ENCODE measurements around the gene SLC26A3. TPM values are rescaled to one million over a fixed set of nuclear protein-coding genes. Genes with fewer than 3 reads are reported as not detected.

The SLC26A3 gene
- total RNA-seq, 1 experiment from 2014 or later, result not detected

- Mint-ChIP-seq H3K27ac (ENCODE audit: low read depth, unreplicated experiment) (no peak overlapping the region), H3K4me3 (ENCODE audit: unreplicated experiment) (no peak overlapping the region), H3K4me1 (ENCODE audit: insufficient read depth, unreplicated experiment) (peaks cover 10% of the 10 kb centered on the region), H3K27me3 (ENCODE audit: insufficient read depth, unreplicated experiment) (peaks cover 29% of the 10 kb centered on the region), H3K36me3 (ENCODE audit: insufficient read depth, unreplicated experiment) (no peaks in the 10 kb centered on the region), H3K9me3 (ENCODE audit: unreplicated experiment) (peaks cover 9% of the 10 kb centered on the region)
- intact Hi-C loops (cut with micrococcal nuclease), result no loop called here
- no TSS peak for BruUV-seq (replicated peaks)
- TF ChIP-seq CTCF (IDR thresholded peaks at IDR 0.05; ENCODE audit: unreplicated experiment), result no peak
- ChIA-PET CTCF (interaction anchor here (0.5 to 1.3 kb wide), 3 partner anchors 9 to 1374 kb away, joined by 3 to 4 read pairs (median 3); no protein-coding TSS in a partner anchor), POLR2A (interaction anchor here (1.0 kb wide), 1 partner anchor 10 kb away, joined by 3 read pairs; no protein-coding TSS in a partner anchor)
- peak; percentile 6 for DNase-seq (ENCODE audit: unreplicated experiment)
Measured at GRCh38 chr7:107836237-107837144, 33.5 kb upstream of the SLC26A3 start.

GRCh38 chr7:107834401-107834800 lies 31.4 kb upstream of the SLC26A3 start:
- peaks cover 41% of the 10 kb centered on the region for H3K27me3 Mint-ChIP-seq (ENCODE audit: insufficient read depth, unreplicated experiment)

GRCh38 chr7:107833684-107834106 lies 30.7 kb upstream of the SLC26A3 start:
- TF ChIP-seq CTCF (IDR thresholded peaks at IDR 0.05; ENCODE audit: unreplicated experiment), result no peak
- no peak for DNase-seq (ENCODE audit: unreplicated experiment)
- ChIA-PET CTCF (interaction anchor here (1.3 kb wide), 1 partner anchor 90 kb away, joined by 4 read pairs; the partner anchor contains the start of gene CBLL1), POLR2A (interaction anchor here (1.4 kb wide), 1 partner anchor 90 kb away, joined by 3 read pairs; the partner anchor contains the start of gene CBLL1)
- H3K27ac Mint-ChIP-seq (ENCODE audit: low read depth, unreplicated experiment), result no peak overlapping the region
- H3K4me3 Mint-ChIP-seq (ENCODE audit: unreplicated experiment), result no peak overlapping the region
- H3K27me3 Mint-ChIP-seq (ENCODE audit: insufficient read depth, unreplicated experiment), result peaks cover 41% of the 10 kb centered on the region
- H3K4me1 Mint-ChIP-seq (ENCODE audit: insufficient read depth, unreplicated experiment), result peaks cover 10% of the 10 kb centered on the region
- H3K36me3 Mint-ChIP-seq (ENCODE audit: insufficient read depth, unreplicated experiment), result no peaks in the 10 kb centered on the region
- BruUV-seq (replicated peaks), result no TSS peak
- intact Hi-C loops (cut with micrococcal nuclease), result no loop called here
- no peaks in the 10 kb centered on the region for H3K9me3 Mint-ChIP-seq (ENCODE audit: unreplicated experiment)

More at GRCh38 chr7:107834401-107834800, 31.4 kb upstream of the SLC26A3 start:
- Mint-ChIP-seq H3K27ac (ENCODE audit: low read depth, unreplicated experiment) (no peak overlapping the region), H3K4me1 (ENCODE audit: insufficient read depth, unreplicated experiment) (peaks cover 10% of the 10 kb centered on the region), H3K36me3 (ENCODE audit: insufficient read depth, unreplicated experiment) (no peaks in the 10 kb centered on the region), H3K4me3 (ENCODE audit: unreplicated experiment) (no peak overlapping the region), H3K9me3 (ENCODE audit: unreplicated experiment) (no peaks in the 10 kb centered on the region)
- DNase-seq (ENCODE audit: unreplicated experiment), result no peak
- TF ChIP-seq CTCF (IDR thresholded peaks at IDR 0.05; ENCODE audit: unreplicated experiment), result no peak
- CTCF ChIA-PET, result interaction anchor here (0.6 to 1.3 kb wide), 2 partner anchors 66 to 91 kb away, joined by 3 to 4 read pairs; partner anchors contain the start of gene CBLL1
- POLR2A ChIA-PET, result interaction anchor here (1.4 kb wide), 1 partner anchor 91 kb away, joined by 3 read pairs; the partner anchor contains the start of gene CBLL1
- no TSS peak for BruUV-seq (replicated peaks)
- intact Hi-C loops (cut with micrococcal nuclease), result no loop called here

GRCh38 chr7:107830420-107830819 lies 27.4 kb upstream of the SLC26A3 start:
- no peak overlapping the region for H3K4me3 Mint-ChIP-seq (ENCODE audit: unreplicated experiment)
- POLR2A ChIA-PET, result no interaction called here
- no peaks in the 10 kb centered on the region for H3K9me3 Mint-ChIP-seq (ENCODE audit: unreplicated experiment)
- peaks cover 41% of the 10 kb centered on the region for H3K27me3 Mint-ChIP-seq (ENCODE audit: insufficient read depth, unreplicated experiment)
- no TSS peak for BruUV-seq (replicated peaks)
- H3K27ac Mint-ChIP-seq (ENCODE audit: low read depth, unreplicated experiment), result no peak overlapping the region
- DNase-seq (ENCODE audit: unreplicated experiment), result no peak
- H3K4me1 Mint-ChIP-seq (ENCODE audit: insufficient read depth, unreplicated experiment), result no peaks in the 10 kb centered on the region
- TF ChIP-seq CTCF (IDR thresholded peaks at IDR 0.05; ENCODE audit: unreplicated experiment), result no peak
- CTCF ChIA-PET, result no interaction called here
- H3K36me3 Mint-ChIP-seq (ENCODE audit: insufficient read depth, unreplicated experiment), result no peaks in the 10 kb centered on the region
- intact Hi-C loops (cut with micrococcal nuclease), result no loop called here
